Ascending aorta (tissue), 2 donors: Measurements from ENCODE around the gene LOX. TPM values are rescaled to one million over a fixed set of nuclear protein-coding genes. Genes with fewer than 3 reads are reported as not detected.

Source experiments
- DNase-seq, 2 donors: peaks; one replicate each; pipeline ENCODE4 v3.0.0-alpha.2; 2019; ENCODE audit warnings: low spot score in 2 of 2
- H3K27ac ChIP-seq, 2 donors: fragments of 200-600 bp; sonication (generic); one replicate each; pipeline ENCODE4 v1.5.1; 2016 to 2017; ENCODE audit warnings: mild to moderate bottlenecking in 1 of 2
- H3K27me3 ChIP-seq: fragments of 200-600 bp; sonication (generic); one replicate; pipeline ENCODE4 v1.5.1; 2017
- H3K36me3 ChIP-seq, 2 donors: fragments of 200-600 bp; sonication (generic); one replicate each; pipeline ENCODE4 v1.5.1; 2016
- H3K4me1 ChIP-seq, 2 donors: fragments of 200-600 bp; sonication (generic); one replicate each; pipeline ENCODE4 v1.5.1; 2016 to 2017; ENCODE audit warnings: mild to moderate bottlenecking in 1 of 2
- H3K4me3 ChIP-seq, 2 donors: fragments of 200-600 bp; sonication (generic); one replicate each; pipeline ENCODE4 v1.5.1; 2016 to 2017; ENCODE audit warnings: mild to moderate bottlenecking in 1 of 2
- H3K9me3 ChIP-seq, 2 donors: fragments of 200-600 bp; sonication (generic); one replicate each; pipeline ENCODE4 v1.5.1; 2016
- intact Hi-C: fragments of 100-400 bp; cut with DNase I; formaldehyde crosslinking; loops from one replicate; pipeline ENCODE4 v1.15.1; 2023
- total RNA-seq: library from RNA; depleted of rRNA; stranded (reverse); fragments of >200 nt; gene quantifications from one replicate; pipeline ENCODE4 v1.1.0, GENCODE V29; 2016
- TF ChIP-seq, protein P1 (sequence below), 3 experiments: fragments of 200-600 bp in 2 of 3; fragments of 450-650 bp in 1 of 3; sonication (generic) in 2 of 3; IDR thresholded peaks; one replicate each; pipeline ENCODE4 v1.5.1; 2016 to 2019; ENCODE audit warnings: antibody characterized with exemption in 3 of 3, mild to moderate bottlenecking in 1 of 3, moderate library complexity in 1 of 3

The LOX gene
- total RNA-seq, 1 donor from 2014 or later: 48.1 TPM

DNA sequence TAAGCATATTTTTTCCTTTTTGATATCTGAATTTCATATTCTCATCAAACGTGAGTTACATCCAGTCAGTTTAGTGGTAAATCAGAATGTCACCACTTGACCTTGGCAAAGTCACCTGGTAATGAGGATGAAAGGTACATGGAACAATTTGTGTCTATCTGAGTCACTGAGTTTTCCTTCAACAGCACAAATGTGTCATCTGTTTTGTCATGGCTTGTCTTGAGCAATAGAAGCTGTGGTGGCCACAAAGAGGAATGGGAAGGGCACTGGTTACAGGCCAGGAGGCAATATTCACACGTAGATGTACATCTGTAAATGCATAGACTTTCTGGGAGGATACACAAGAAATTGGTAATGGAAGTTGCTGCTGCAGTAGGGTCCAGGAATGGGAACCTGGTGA is 42.9 kb upstream of the LOX start:
- no peaks in the 10 kb centered on the region for H3K9me3 ChIP-seq
- TF ChIP-seq, protein P1, sequence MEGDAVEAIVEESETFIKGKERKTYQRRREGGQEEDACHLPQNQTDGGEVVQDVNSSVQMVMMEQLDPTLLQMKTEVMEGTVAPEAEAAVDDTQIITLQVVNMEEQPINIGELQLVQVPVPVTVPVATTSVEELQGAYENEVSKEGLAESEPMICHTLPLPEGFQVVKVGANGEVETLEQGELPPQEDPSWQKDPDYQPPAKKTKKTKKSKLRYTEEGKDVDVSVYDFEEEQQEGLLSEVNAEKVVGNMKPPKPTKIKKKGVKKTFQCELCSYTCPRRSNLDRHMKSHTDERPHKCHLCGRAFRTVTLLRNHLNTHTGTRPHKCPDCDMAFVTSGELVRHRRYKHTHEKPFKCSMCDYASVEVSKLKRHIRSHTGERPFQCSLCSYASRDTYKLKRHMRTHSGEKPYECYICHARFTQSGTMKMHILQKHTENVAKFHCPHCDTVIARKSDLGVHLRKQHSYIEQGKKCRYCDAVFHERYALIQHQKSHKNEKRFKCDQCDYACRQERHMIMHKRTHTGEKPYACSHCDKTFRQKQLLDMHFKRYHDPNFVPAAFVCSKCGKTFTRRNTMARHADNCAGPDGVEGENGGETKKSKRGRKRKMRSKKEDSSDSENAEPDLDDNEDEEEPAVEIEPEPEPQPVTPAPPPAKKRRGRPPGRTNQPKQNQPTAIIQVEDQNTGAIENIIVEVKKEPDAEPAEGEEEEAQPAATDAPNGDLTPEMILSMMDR (IDR thresholded peaks at IDR 0.05): no peak

DNA sequence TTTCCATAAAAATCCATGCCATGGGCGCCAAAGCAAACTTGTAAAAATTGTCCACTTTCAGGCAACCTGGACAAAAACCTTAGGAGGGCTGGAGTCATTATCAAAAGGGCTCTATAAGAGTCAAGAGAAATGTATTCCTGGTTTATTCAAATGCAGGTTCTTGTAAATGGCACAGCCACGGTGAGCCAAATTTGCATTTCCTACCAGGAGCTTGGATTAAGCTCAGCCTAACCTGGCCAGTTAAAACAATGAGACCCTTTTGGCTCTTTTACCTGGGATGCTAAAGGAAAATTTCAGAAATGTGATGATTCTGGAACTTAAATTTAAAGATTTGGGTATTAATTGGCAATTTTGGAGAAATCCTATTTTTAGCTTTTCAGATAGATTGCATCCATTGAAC is 42.4 kb upstream of the LOX start:
- no peaks in the 10 kb centered on the region for H3K27me3 ChIP-seq
- H3K36me3 ChIP-seq: no peaks in the 10 kb centered on the region
- no peaks in the 10 kb centered on the region for H3K4me1 ChIP-seq
- no peak overlapping the region for H3K4me3 ChIP-seq
- H3K27ac ChIP-seq: no peak overlapping the region
- intact Hi-C loops: no loop called here
- DNase-seq: no peak
- TF ChIP-seq, protein P1 (IDR thresholded peaks at IDR 0.05): no peak
- no peaks in the 10 kb centered on the region for H3K9me3 ChIP-seq

More for the DNA sequence above, 42.9 kb upstream of the LOX start:
- no peak for DNase-seq
- Histone ChIP-seq H3K4me1 (peaks cover 0 to 1% of the 10 kb centered on the region in 2 donors), H3K4me3 (no peak overlapping the region), H3K27me3 (no peaks in the 10 kb centered on the region), H3K36me3 (no peaks in the 10 kb centered on the region), H3K27ac (no peak overlapping the region)
- intact Hi-C loops: no loop called here

DNA sequence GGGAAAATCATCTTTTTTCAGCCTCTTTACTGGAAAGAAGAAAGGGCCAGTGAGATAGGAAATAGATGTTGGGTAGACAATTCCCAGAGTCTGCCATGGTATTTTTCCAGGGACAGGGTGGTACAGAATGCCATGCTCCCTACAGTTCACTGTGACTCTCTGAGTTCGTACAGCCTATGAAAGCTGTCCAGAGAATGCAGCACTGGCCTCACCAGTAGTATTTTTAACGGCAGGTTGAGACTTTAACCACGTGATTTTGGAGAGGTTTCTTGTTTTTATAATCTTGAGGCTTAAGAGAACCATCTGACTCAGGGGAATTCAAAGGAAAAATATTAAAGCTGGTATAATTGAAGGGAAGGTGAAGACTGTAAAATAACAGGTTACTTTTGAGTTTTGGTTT is 41.1 kb upstream of the LOX start:
- Histone ChIP-seq H3K27ac (no peak overlapping the region), H3K4me1 (no peaks in the 10 kb centered on the region), H3K9me3 (no peaks in the 10 kb centered on the region), H3K4me3 (no peak overlapping the region), H3K27me3 (no peaks in the 10 kb centered on the region), H3K36me3 (no peaks in the 10 kb centered on the region)
- TF ChIP-seq, protein P1 (IDR thresholded peaks at IDR 0.05): no peak
- intact Hi-C loops: no loop called here
- no peak for DNase-seq

DNA sequence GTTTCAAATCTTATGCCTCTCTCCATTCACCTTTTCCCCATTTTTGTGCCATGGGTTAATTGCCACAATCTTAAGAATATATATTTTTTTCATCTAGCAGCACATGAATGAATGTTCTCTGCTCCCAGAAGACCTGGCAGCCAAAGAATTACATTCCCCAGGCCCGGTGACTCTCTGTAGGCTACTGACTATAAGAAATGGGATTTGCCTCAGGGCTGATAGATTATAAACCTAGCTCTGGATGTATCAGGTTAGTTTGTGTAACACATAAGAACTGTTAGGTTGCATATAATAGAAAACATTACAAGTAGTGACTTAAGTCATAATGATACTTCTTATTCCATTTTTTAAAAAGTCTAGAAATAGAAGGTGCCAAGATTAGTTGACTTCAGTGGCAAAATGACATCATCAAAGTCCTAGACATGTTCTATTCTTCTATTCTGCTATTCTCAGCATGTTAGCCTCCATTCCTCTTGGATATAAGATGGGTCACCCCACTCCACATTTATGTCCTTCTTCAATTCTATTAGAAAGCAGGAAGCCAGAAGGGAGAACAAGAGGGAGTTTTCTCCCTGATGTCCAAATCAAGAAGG is 40.4 kb upstream of the LOX start:
- intact Hi-C loops: no loop called here
- H3K9me3 ChIP-seq: no peaks in the 10 kb centered on the region
- DNase-seq: no peak
- no peaks in the 10 kb centered on the region for H3K4me1 ChIP-seq
- TF ChIP-seq, protein P1 (IDR thresholded peaks at IDR 0.05): no peak
- H3K36me3 ChIP-seq: no peaks in the 10 kb centered on the region
- H3K27me3 ChIP-seq: no peaks in the 10 kb centered on the region
- no peak overlapping the region for H3K27ac ChIP-seq
- no peak overlapping the region for H3K4me3 ChIP-seq

DNA sequence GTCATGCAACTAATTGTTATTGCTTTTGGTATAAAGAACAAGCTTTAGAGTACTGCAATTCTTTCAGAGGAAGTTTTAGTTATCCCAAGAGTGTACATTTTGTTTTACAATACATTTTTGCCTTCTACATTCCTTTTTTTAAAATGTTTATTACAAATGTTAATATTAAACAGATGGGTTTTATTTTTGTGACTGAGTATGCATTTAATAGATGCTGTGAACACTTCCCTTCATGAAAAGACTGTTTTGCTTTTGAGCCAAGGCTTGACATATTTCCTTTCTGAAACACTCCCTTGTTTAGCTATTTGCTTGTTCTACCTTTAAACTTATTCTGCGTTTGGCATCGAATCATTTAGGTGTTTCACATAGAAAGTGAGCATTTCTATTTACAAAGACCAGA is 36.4 kb upstream of the LOX start:
- intact Hi-C loops: no loop called here
- Histone ChIP-seq H3K36me3 (no peaks in the 10 kb centered on the region), H3K27me3 (no peaks in the 10 kb centered on the region), H3K4me3 (no peak overlapping the region), H3K27ac (no peak overlapping the region), H3K4me1 (no peaks in the 10 kb centered on the region), H3K9me3 (no peaks in the 10 kb centered on the region)
- no peak for DNase-seq
- TF ChIP-seq, protein P1 (IDR thresholded peaks at IDR 0.05): no peak
